ENCODE data around the gene CKAP2L. TPM values are rescaled to one million over a fixed set of nuclear protein-coding genes. Genes with fewer than 3 reads are reported as not detected.

Gene CKAP2L
- total and polyA plus RNA-seq, 9 of the 15 experiments (the other 6 are each of a cell fraction or from before 2014, with no cell fraction given) = 10.4 to 21.9 (median 14.2) TPM

DNA sequence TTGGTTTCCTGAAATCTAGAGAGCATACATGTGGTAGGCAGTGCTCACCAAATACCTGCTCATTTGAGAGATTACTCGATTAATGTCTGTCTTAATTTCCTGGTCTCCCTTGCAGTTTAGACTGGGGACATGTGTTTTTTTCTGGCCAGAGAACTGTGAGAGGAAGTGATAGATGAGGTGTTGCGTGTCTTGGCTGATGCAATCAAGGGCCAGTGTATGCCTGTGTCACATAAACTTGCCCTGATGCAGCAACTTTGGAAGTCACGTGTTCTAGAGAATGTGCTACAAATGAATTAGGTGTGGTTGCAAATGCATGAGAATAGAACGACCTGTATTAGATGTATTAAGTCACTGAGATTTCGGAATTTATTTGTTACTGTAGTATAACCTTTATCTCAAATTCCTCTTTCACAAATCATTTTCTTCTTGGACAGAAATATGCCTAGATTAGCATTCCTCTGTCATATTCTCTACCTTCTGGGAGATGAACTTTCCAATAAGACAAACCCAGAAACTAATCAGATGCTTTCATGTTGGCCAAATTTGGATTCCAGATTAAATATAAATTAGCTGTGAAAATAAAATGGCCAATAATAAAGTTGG, 29.8 kb upstream of the CKAP2L start (continued):
- TF ChIP-seq ATF3 (IDR thresholded peaks at IDR 0.05) (peak; percentile 100), ATF3 (CRISPR knock-in tag; conservative IDR thresholded peaks at IDR 0.05) (peak; percentile 94), LCOR (CRISPR knock-in tag; IDR thresholded peaks at IDR 0.05) (peak; percentile 78), THRAP3 (IDR thresholded peaks at IDR 0.05; ENCODE audit: borderline replicate concordance) (no peak), NR4A1 (CRISPR knock-in tag; IDR thresholded peaks at IDR 0.05) (no peak), NR4A1 (tag; IDR thresholded peaks at IDR 0.05) (peak; percentile 60), ZNF12 (CRISPR knock-in tag; IDR thresholded peaks at IDR 0.05) (no peak), TCF15 (CRISPR knock-in tag; IDR thresholded peaks at IDR 0.05) (peak; percentile 84), CTBP1 (IDR thresholded peaks at IDR 0.05; ENCODE audit: borderline replicate concordance) (peak; percentile 82), JUND (IDR thresholded peaks at IDR 0.05; ENCODE audit: borderline replicate concordance, low read depth, low read length) (peak; percentile 94), JUND (tag; IDR thresholded peaks at IDR 0.05; ENCODE audit: borderline replicate concordance, low read depth, low read length) (peak; percentile 96), SPI1 (IDR thresholded peaks at IDR 0.05; ENCODE audit: borderline replicate concordance, low read depth, low read length) (peak; percentile 96), ZC3H4 (CRISPR knock-in tag; IDR thresholded peaks at IDR 0.05; ENCODE audit: borderline replicate concordance) (no peak), MEIS2 (IDR thresholded peaks at IDR 0.05; ENCODE audit: partially characterized antibody) (peak; percentile 96), TEAD4 (IDR thresholded peaks at IDR 0.05; ENCODE audit: low read length) (peak; percentile 78), TEAD4 (CRISPR knock-in tag; IDR thresholded peaks at IDR 0.05; ENCODE audit: borderline replicate concordance) (no peak), NFATC3 (IDR thresholded peaks at IDR 0.05) (peak; percentile 45; the same call in 1 of the 2 replicates)
